KBM-7 (cell line): ENCODE measurements around the gene CEND1.
A peak's percentile ranks its signal among the peaks of the same experiment; 100 is the strongest.
"Not testable (repeated sequence)": the region's sequence is repeated elsewhere in the genome, so short reads cannot be mapped to it uniquely, and the experiment has no call there.

ENCODE experiments used
- DNase-seq: peaks from one replicate; pipeline ENCODE4 v3.0.0-alpha.2; 2015
- in situ Hi-C: fragments of 300-500 bp; cut with MboI; formaldehyde crosslinking; loops from 2 replicates; pipeline ENCODE4 v1.14.3; 2020; ENCODE audit warnings: low sequenced_read_pairs, low pct_unique_long_range_greater_than_20kb, mixed read lengths

The CEND1 gene

GRCh38 chr11:745428-745827 is 44.5 kb downstream of the CEND1 start:
- DNase-seq: no peak
- in situ Hi-C loops: no loop called here

GRCh38 chr11:742571-743201 is 47.2 kb downstream of the CEND1 start:
- no peak for DNase-seq
- in situ Hi-C loops: no loop called here

GRCh38 chr11:742156-742546 is 47.7 kb downstream of the CEND1 start:
- no peak for DNase-seq
- in situ Hi-C loops: no loop called here

- in situ Hi-C loops, DNase-seq: not testable (repeated sequence)
These were observed 52.0 kb downstream of the CEND1 start for GRCh38 chr11:737899-738298.

GRCh38 chr11:737366-737765 is 52.5 kb downstream of the CEND1 start:
- peak; percentile 34 for DNase-seq
- in situ Hi-C loops: no loop called here
